HL-60/S4 treated with retinoic acid at 250 ng/mL for 4 days and 3 days (cell line): Measurements from ENCODE around the gene ICA1L.

Experiments used
- in situ Hi-C: fragments of 300-500 bp; cut with MboI; formaldehyde crosslinking; loops from 2 replicates; pipeline ENCODE4 v1.7.0; 2022; ENCODE audit warnings: low sequenced_read_pairs

The ICA1L gene

DNA sequence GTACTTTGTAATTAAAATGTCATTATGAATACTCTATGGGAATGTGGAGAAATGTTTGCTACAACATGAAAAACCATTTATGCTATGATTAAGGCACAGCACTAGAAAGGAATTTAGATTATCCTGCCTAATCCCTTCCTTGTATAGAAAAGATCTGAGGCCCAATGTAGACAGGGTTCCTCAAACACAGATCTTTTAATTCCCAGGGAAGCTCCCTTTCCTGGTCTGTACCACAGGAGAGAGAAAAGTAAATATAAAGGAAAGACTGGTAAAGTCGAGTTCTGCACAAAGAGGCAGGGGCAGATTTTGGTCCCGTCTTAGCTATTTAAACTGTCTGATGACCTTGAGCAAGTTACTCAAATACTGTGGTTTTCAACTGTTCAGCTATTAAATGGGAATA is 84.7 kb downstream of the ICA1L start:
- in situ Hi-C loops: no loop called here

DNA sequence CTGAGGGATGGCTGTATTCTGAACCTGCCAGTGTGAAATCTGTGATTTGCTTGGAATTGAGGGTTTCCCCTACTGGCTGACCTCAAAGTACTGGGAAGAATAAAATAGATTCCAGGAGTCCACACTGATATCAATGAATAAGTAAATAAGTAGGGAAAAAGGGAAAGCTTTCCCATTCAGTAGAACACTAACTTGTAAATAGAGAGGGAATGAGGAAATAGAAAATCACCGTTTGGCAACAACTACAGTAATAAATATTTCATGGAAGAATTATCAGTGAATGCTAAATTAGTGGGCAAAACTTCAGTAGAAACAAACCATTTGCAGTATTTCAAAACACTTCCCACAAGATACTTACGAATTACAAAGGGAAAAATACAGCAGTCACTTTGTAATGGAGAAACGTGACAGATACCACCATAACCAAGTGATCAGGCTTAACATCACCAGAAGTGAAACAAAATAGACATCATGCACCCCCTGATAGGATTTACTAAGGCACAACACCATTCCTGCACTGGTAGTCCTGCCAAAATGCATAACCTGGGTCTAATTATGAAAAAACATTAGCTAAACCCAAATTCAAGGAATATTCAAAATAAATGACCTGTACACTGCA is 88.5 kb downstream of the ICA1L start:
- in situ Hi-C loops: no loop called here

DNA sequence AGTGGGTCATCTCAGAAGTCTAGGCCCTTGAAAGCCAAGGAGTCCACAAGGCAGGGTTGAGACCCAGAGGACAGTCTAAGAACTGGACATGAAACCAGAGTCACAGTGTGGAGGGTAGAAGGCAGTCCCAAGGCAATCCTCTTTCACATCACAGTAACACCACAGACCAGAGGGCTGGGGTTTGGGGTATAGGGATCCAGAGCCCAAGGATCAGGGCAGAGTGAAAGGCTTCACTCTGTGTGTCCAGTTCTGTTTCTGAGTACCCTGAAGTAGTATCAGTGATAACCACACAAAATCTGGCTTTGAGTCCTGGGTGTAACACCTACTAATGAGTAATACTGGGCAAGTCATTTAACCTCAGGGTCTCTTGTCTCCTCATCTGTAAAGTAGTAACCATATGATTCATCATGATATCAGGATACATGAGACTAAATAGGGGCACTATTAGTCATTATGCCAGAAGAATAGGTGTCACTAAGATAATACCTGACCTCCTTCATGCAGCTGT is 91.0 kb downstream of the ICA1L start:
- in situ Hi-C loops: no loop called here

DNA sequence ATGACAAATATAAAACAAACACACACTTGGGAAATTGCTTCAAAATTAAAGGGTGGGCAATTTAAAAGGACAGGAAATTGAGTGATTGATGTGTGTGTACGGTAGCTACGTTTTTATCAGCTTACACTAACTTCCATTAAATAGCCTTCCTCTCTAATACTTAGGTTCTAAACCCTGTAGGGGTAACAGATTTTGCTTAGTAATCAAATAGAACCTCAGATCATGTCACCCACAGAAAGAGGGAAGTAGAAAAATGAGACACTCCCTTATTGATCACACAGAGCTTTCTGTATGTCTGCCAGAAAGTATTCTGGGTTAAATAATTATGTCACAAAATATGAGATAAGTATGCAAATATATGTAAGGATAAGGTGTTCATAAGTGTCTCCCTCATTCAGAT is 93.3 kb downstream of the ICA1L start:
- in situ Hi-C loops: no loop called here

DNA sequence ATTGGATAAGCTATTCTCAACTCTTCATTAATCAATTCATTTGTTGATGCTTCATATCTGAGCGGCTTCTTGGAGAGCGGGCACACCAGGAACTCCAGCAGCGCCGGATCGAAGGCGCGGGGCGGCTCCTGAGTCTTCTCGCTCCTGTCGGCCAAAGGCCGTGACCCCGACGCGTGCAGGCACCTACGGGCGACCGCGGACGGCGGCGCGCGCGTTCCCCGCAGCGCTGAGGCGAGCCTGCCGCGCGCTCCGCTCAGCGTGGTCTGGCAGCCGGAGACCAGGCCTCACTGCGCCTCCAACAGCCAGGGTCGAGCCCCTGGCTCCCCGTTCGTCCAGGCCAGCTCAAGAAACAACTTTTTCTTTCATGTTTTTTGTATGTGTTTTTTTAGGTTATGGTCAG is 97.5 kb downstream of the ICA1L start:
- in situ Hi-C loops: no loop called here

DNA sequence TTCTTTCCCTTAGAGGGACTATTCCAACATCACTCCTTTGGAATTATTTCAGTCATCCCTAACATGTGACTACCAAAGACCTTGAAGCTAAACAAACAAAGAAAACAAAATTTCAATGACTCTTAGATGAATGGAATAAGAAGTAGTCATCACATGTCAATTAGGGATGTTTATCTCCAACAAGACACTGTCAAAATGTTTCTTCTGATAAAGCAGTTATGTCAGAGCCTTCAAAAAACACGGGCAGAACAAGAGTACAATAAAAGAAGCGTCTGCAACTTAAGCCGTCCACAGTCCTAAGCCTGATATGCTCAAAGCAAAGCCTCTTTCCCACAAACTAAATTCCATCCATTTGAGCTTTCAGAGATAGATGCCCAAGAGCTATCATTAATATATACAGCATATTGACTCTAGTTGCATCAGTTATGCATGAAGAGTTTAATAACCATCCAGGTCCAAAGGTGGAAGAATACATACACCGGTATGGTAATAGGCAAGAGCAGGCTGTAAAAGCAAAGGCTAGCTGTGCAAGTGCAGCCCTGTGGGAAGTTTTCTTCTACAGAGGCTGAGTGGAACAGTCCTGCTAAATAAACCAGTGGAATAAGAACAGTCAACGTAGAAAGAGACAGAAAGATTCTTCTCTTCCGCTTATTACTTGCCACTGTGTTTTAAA is 98.1 kb downstream of the ICA1L start:
- in situ Hi-C loops: no loop called here

DNA sequence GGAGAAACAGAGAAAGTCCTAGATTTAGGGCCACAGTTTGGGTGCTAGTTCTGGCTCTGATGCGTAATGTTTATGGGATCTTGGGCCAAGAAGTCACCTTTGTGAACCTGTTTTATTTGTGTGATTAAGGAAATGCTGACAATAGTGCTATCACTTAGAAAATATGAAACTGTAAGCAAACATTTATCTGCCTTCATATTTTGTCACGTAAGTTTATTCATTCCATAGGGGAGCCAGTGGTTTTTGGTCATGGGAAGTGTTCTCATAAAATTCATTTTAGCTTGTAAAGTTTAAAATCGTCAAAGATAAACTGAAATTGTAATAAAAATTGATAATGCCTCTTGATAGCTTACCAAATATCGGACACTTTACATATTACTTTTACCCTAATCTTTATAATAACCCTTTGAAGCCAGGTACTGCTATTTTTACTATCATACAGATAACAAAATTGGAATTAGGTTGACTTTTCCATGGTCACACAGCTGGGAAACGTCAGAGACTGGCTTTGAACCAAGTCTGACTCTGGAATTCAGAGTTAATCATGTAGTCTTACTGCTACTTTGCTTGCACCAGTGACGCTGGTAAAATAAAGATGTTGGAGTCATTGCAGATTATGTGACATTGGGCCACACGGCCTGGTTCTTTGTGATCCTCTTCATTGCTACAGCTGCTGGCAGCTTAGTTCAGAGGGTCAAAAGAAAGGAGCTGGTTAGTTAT is 99.7 kb downstream of the ICA1L start:
- in situ Hi-C loops: no loop called here

DNA sequence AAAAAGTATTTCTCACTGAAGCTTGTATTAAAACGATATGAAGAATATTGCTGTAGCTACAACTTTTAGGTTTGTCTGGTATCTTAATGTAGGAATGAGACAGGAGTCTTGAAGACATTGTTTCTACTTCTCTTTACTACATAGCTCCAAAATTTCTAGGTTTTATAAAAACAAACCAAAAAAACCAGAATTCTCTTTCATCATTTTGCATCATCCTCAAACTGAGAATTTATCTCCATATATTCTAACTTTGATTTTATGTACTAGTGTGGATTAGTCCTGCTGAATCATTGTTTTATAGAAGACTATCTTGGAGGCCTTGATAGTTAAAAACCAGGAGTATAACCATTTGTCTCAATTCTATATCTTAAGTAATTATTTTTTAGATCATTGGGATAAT is 100.2 kb downstream of the ICA1L start:
- in situ Hi-C loops: no loop called here

DNA sequence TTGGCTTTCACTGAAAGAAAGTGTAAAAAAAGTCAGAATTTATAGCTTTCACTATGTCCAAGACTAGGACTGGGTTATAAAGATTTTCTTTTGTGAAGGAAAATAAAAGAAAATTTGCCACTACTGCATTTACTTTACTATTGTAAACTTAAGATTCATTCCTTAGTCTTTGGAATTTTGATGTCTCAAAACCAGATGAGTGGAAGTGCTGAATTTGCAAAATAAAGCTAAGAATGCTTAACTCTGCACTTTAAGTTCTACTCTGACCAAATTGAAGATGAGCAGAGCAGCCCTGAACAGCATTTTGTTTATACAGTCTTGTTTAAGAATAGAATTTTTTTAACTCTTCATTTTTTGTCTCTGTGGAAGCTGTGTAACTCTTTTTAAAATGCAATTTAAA is 102.4 kb downstream of the ICA1L start:
- in situ Hi-C loops: no loop called here

DNA sequence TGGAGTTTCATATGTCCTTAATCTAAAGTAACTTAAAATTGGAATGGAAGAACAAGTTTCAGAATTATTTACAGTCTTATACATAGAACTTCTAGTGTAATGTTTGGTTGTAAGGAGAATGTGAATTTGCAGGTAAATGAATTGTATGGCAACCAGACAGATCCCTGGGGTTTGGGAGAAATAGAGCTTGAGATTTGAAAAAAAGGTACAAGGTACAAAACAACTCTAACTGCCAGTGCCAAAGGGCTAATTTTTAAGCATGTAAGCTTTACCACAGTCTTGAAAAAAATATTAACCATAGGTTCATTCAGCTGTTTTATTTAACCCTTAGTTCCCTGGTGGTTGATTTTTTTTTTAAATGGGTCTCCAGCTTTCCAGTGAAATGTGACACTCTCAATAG is 103.3 kb downstream of the ICA1L start:
- in situ Hi-C loops: no loop called here

DNA sequence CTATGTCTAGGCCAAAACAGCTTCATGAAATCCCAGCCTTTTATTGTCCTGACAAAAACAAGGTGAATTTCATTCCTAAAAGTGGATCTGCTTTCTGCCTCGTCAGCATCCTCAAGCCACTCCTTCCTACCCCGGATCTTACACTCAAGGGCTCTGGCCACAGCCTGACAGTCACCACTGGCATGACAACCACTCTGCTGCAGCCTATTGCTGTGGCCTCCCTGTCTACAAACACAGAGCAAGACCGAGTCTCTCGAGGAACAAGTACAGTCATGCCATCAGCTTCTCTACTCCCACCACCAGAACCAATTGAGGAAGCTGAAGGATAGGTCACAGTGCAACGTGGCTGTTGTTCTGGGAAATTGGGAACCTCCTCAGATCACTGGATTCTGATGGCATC is 106.1 kb downstream of the ICA1L start:
- in situ Hi-C loops: no loop called here

DNA sequence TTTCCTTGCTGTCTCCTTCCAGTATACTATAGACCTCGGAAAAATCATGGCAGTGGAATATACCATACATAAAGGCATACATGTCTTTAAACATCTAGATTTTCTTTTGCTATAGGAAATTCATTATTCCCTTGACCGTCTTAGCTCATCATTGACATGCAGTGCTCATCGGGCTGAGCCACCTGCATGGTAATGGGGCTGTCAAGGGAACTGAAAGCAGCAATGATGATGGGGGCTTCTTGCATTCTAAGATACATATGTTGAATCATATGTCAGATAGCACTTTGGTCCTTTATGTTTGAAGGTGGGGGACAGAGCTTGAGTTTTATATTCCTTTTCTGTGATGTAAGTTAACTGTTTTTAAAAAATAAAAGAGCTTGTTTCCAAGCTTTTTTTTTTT is 106.6 kb downstream of the ICA1L start:
- in situ Hi-C loops: no loop called here

DNA sequence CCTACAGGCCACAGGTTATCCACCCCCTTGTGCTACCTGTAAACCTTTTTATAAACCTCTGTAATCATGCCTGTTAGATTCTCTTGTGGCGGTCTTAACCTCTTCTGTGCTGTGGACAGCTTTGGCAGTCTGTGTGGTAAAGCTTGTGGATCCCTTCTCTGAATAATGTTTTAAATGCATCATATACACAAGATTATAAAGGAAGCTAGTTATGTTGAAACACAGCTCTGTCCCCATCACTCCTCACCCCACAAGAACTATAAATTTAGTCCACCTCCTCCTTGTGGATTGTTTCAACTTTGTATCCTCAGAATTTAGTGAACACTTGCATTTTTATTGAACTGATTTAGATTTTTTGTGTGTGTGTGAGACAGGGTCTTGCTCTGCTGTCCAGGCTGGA is 107.7 kb downstream of the ICA1L start:
- in situ Hi-C loops: no loop called here

DNA sequence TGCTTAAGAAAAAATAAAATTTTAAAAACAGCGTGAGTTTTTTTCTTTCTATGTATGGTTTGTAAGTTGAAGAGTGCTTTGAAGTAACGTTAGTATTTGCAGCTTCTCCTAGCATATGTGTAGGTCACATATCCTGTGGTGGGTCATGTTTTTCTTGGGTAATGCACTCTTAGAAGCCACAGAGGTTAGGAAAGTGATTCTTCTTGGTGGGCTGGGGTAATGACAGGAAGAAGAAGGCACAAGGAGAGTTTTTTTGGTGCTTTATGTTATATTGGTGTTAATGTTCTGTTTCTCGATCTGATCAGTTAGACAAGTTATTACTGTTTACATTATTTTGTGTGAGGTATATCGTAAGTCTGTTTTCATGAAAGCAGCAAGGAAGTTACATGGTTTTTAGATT is 109.0 kb downstream of the ICA1L start:
- in situ Hi-C loops: no loop called here

DNA sequence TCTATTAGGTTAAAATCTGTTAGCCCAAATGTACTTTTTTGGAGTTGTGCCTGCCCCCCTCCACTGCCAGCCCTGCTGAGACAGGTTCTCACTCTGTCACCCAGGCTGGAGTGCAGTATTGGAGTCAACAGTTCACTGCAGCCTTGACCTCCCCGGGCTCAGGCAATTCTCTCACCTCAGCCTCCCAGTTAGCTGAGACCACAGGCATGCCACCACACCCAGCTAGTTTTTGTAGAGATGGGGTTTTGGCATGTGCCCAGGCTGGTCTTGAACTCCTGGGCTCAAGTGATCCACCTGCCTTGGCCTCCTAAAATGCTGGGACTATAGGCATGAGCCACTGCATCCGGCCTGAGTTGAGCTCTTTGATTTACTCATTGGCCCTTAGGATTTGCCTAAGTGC is 110.7 kb downstream of the ICA1L start:
- in situ Hi-C loops: no loop called here

DNA sequence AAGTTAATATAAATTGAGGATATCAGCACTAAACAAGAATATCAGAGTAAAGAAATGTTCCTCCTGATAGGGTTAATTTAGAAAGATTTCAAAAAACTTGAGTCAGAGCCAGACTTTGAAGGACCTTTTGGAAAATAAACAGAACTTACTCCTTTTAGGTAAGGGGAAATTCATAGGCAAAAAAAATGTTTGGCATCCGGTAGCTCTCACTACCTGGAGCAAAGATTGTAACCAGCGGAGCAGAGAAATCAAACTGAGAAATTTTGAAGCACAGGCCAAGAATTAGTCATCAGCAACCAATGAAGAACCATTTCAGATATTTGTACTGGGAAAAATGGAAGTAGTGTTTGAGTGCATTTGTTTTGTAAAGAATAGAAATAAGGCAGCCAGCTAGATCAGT is 113.0 kb downstream of the ICA1L start:
- in situ Hi-C loops: no loop called here

DNA sequence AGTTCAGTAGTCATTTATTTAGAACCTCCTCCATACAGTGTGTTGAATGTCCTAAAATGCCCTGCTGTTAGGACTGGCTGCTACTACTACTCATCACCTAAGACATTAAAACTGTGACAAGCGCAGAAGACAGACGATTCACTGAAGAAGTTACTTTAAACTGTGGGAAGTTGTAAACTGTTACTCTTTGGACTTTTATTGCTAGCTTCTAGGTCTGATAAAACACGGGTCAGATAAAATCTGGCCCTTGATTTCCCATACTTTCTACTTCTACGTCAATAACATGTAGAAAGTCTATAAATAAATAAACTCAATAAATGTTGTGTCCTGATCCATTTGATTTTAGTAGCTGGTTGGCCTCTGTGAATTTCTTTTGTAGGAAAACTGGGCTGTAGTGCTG is 113.4 kb downstream of the ICA1L start:
- in situ Hi-C loops: no loop called here

DNA sequence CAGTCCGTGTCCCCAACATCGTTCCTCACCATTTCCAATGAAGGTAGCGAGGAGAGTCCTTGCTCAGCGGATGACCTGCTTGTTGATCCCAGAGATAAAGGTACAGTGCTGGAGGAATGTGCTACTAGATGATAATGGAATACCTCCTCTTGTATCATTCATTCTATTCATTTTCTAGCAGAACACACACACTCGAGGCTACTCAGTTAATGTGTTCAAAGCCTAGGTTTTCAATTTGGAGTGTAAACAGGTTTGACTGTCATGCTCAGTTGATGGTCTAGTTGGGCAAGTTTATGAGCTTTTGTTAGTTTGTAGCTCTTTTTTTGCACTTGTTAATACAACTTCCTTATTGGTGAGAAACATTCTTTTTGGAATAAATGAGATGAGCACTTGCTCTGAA is 114.2 kb downstream of the ICA1L start:
- in situ Hi-C loops: no loop called here

DNA sequence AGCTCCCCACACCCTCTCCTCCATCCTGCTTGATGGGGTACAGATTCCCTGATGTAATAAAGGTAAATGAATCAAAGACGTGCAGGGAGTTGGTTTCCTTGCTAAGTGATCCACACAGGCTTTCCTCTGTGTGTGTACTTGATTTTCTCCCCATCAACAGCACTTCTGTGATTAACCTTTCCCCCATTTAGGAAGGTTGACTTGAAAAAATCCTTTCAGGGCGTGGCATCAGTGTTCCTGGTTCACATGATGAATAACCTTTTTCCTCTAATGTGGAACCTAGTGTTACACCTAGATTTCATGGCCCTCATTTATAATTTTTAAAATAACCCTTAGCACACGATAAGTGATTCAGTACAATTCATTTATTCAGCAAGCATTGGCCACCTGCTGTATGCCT is 115.0 kb downstream of the ICA1L start:
- in situ Hi-C loops: no loop called here

DNA sequence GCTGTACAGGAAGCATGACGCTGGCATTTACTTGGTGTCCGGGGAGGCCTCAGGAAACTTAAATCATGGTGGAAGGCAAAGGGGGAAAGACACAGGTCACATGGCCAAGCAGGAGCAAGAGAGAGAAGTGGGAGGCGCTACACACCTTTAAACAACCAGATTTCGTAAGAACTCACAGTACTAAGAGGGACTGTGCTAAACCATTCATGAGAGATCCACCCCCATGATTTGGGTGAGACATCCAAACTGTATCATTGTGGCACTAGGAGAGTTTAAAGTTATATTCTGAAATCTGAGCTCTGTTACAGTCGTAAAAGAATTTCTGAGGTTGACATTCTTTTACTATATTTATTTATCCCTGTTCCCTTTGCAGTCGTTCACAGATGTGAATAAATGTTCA is 116.6 kb downstream of the ICA1L start:
- in situ Hi-C loops: no loop called here

DNA sequence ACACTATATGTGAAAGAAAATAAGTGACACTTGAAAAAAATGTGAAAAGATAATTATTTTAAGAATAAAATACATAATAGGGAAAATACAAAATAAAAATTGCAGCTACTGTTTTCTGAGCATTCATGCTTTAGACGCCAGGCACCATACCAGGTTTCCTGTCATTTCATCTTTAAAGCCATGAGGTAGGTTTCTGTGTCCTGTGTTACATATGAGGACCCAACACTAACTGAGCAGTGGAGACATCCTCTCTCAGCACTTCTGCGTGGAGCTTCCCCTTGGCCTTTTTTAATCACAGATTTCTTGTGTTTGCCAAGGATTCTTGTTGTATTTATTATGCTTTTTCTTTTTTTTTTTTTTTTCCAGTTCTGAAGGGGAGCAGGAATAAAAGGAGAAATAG is 119.5 kb downstream of the ICA1L start:
- in situ Hi-C loops: no loop called here

DNA sequence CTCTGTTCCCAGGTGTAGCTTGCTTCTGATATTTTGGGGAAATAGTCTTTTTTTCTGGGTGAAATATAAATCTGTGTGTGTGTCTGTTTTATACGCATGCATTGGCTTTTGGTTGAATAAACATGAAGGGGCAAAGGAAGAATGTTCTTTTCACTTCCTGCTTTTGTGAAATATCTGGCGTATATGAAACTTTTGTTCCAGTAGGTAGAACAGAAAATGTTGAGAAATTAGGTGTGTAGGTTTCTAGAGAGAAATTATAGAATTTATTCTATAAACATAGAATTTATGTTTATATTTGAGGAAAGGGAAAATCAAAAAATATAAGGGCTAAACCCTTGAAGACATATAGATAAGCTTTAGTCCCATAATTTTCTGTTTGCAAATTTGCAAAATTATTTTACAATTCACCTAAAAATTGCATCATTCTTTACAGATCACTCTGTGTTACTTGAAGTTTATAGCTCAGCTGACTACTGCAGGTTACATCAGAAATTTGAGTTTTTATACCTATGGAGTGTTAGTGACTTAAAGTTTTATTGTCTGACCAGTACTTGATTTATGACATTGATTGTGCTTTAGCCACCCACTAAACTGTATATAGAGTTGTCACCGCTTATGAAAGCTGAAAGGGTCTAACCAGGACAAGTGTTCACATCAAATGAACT is 120.7 kb downstream of the ICA1L start:
- in situ Hi-C loops: no loop called here
